ENCODE data around the gene CDC25A.
"Not testable (repeated sequence)": the region's sequence is repeated elsewhere in the genome, so short reads cannot be mapped to it uniquely, and the experiment has no call there.

The CDC25A gene

DNA sequence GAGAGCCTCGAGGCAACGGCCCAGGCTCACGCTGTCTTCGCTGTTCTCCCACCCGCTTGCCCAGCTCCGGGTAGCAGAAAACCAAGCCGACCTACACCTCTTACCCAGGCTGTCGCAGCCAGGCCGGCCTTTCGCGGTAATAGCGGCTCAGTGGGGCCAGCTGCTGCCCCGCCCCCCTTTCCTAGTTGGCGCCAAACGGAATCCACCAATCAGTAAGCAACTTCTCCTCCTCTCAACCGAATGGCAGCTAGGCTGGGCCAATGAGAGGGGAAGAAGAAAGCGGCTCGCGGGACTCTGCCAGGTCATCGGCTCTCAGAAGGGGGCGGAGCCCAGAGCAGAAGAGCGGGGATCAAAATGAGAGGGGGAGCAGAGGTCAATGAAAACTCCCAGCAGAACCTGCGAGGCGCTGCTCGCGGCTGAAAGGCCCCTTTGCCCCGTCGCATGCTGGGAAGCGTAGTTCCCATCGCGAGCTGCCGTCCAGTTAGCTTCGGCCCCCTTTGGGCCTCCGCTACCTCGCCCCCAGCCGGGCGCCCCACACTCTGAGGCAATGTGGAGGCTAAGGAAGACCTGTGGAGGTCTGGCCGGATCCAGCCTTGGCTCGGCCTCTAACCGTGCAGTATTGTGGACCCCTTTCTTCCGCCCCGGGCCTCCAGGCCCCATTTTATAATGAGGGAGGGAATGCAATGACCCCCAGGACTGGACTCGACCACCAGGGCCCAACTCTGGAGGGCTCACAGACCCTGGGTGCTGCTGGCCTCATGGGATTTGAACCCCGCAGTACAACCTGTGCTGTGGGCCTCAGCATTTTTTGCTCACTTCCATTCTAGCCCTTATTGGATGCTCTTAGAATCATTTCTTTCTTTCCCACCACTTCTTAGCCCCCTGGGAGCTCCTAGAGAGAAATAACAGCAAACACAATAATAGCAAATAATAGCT lies at the start of gene CDC25A:
CDC25A (minus strand) TSS at position 152 of the 936 bp plus-strand sequence. CDS start 470 bp downstream, outside the sequence.
- DNase-seq (ENCODE audit: low spot score), result peak; percentile 91

GRCh38 chr3:48236531-48236930 lies 48.3 kb upstream of the CDC25A start:
- no peak for DNase-seq (ENCODE audit: low spot score)

DNA sequence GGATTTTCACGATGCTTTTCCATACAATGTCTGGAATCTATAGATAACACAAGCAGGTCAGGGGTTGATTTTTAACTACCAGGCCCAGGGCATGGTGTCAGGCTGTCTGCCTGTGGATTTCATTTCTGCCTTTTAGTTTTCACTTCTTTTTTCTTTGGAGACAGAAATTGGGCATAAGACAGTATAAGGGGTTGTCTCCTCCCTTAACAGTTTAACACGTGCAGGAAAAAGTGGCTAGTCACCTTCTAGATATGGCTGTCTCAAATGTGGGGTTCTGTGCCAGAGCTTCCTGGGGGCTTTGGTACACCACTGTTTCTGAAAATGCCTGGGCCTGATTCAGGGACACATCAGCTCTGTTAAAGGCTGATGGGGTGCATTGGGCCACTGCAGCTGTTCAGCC lies 45.3 kb upstream of the CDC25A start:
- DNase-seq (ENCODE audit: low spot score), result no peak

DNA sequence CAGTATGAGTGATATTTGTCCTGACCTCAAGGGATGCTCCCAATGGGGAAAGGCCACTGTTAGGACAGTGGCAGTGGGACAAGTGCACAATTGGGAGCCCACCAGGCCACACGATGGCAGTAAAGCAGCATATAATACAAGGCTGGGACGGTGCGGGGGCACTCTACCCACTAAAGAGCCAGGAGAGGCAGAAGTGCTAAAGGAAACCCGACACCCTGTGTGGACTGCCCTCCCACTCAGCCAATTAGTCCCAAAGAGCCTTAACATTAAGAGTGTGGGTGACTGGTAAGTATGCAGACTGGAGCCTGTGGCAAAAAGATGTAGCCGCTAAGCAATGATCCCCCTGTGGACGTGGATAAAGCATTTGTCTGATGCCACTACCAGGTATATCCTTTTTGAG lies 44.5 kb upstream of the CDC25A start:
- DNase-seq (ENCODE audit: low spot score), result peak; percentile 23

DNA sequence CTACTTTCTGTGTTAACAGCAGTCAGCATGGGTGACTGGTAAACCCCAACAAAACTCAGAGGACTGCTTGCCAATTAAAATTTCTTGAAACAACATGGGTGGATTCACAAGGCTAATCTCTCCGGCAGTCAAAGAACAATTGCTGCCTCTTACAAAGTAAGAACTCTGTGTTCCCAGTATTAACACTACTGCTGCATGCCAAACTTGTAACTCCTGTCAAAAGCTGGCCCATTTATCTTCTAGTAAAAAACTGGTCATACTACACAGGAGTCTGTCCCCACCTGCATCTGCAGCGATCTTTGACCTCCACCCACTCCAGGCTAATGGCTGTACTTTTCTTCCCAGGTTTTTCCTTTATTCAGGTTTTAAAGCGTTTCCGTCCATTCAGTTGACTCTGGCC lies 44.0 kb upstream of the CDC25A start:
- no peak for DNase-seq (ENCODE audit: low spot score)

DNA sequence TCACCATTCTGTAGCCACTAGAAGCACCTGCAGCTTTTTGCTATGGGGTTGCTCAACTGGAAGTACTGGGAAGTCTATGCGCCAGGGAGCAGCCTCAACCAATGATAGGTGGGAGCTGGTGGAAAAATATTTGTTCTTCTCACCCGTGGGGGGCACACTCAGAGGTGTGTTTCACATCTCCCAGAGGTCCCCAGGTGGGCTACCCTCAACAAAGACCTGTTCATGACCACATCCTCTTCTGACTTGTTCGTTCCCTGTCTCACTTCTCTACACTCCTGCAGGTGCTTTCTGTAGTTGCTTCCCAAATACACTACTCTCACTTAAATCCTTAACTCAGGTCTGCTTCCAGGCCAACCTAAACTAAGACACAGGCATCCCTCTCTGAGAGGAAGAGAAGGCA lies 38.7 kb upstream of the CDC25A start:
- DNase-seq (ENCODE audit: low spot score), result no peak

GRCh38 chr3:48225587-48225986 lies 37.4 kb upstream of the CDC25A start:
- no peak for DNase-seq (ENCODE audit: low spot score)

- no peak for DNase-seq (ENCODE audit: low spot score)
Observed at GRCh38 chr3:48222616-48223513, 34.6 kb upstream of the CDC25A start, which contains the start of gene CAMP. Gene CAMP (plus strand): TSS chr3:48223495. CDS start chr3:48223512, 17 bp downstream.

- DNase-seq (ENCODE audit: low spot score), result no peak
Observed at GRCh38 chr3:48220746-48221145, 32.5 kb upstream of the CDC25A start.

DNA sequence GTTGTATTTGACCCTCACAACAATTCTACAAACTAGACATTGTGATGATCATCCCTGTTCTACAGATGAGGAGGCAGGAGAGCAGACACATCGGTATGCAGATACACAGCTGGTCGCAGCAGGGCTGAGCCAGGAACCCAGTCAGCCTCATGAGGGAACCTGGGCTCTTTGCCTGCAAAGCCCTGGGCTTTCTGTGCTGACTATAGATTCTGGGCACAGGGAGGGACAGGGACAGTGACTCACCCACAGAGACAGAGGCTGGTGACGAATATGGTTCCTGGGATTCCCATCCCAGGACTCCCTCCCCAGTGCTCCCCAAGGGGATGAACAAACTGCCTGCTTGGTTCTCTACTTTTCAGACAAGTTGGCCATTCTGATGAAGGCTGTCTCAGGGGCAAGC lies 31.3 kb upstream of the CDC25A start:
- no peak for DNase-seq (ENCODE audit: low spot score)

DNA sequence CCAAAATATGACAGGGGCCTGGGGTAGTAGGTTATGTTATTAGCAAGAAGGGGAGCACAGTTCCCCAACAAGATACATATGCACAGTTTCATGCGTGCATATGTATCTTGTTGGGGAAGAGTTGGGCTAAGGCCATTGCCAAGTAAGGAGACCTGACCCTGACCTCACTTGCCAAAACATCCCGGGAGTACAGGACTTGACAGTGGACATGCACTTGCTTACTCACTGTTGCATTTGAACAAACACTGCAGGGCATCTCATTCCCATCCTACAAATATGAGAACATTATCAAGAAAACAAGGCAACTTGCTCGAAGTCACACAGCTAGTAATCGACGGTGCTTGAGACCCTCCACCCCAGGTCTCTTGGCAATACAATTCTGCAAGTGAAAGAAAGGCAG lies 30.3 kb upstream of the CDC25A start:
- no peak for DNase-seq (ENCODE audit: low spot score)

- no peak for DNase-seq (ENCODE audit: low spot score)
Observed at GRCh38 chr3:48217449-48217848, 29.2 kb upstream of the CDC25A start.

- no peak for DNase-seq (ENCODE audit: low spot score)
Observed at GRCh38 chr3:48215876-48216275, 27.7 kb upstream of the CDC25A start.

GRCh38 chr3:48215466-48215865 lies 27.2 kb upstream of the CDC25A start:
- no peak for DNase-seq (ENCODE audit: low spot score)

DNA sequence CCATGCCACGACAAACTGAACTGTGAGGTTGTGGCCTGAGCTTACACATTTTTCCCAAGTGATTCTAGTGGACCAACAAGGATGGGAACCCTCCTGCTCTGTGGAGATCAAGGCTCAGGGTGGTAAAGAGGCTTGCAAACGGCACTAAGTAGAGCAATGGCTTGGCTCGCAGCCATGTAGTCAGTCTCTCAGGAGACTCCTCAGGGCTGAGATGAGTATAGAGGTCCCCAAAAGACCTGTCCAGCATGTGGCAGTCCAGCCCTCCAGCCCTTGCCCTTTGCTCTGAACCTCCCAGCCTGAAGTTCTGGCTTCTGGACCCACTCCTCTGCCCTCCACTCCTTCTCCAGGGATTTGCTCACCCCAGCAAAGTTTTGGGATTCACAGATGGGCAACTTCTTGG lies 26.8 kb upstream of the CDC25A start:
- no peak for DNase-seq (ENCODE audit: low spot score)

DNA sequence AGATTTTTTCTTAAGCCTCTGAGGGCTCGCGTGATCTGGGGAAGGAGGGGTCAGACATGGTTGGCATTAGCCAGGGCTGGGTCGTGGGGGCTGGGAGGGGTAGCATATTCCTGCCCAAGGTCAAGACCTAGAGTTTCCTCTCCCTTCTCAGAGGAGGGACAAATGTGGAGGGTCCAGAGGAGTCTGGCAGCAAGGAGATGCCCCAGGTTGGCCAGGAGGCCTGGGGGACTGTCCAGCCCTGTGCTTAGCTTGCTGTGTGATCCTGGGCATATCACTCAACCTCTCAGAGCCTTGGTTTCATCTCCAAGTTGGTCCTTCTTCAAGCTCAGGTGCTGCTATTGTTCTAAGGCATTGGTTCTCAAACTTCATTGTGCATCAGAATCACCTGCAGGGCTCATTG lies 26.0 kb upstream of the CDC25A start:
- DNase-seq (ENCODE audit: low spot score), result no peak

GRCh38 chr3:48211776-48212175 lies 23.6 kb upstream of the CDC25A start:
- DNase-seq (ENCODE audit: low spot score), result not testable (repeated sequence)

- DNase-seq (ENCODE audit: low spot score), result not testable (repeated sequence)
Observed at GRCh38 chr3:48210534-48210933, 22.3 kb upstream of the CDC25A start.

DNA sequence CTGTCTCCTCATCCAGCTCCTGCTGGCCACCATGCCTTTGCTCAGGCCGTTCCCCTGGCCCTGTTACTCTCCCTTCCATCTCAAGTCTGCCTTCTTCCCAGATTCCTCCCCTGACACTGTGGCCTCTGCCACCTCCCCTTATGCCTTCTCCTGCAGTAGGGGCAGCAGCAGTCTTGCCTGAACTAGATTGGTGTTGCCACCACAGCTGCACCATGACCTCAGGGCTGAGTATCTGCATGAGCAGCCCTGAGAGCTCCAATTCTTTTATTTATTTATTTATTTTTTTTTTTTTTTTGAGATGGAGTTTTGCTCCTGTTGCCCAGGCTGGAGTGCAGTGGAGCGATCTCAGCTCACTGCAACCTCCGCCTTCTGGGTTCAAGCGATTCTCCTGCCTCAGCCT lies 21.2 kb upstream of the CDC25A start:
- no peak for DNase-seq (ENCODE audit: low spot score)

- DNase-seq (ENCODE audit: low spot score), result peak; percentile 67
Observed at GRCh38 chr3:48208076-48208475, 19.9 kb upstream of the CDC25A start.

GRCh38 chr3:48202632-48203031 lies 14.4 kb upstream of the CDC25A start:
- DNase-seq (ENCODE audit: low spot score), result no peak

DNA sequence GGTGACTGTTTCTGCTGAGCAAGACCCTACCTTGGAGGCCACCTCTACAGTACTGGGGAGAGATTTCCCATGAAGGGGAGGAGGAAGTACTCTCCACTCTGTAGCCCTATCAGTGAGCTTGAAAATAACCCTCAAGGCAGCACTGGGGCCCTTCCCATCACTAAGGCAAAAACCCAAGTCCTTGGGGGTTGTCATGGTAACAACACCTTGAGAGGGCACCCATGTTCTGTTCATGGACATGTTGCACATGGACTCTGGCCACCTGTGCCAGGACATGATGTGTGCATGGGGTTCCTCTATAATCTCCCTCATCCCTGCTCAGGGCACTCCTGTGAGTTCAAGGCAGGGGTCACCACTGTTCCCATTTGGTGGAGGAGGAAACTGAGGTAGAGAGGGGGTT lies 10.9 kb upstream of the CDC25A start:
- DNase-seq (ENCODE audit: low spot score), result no peak

DNA sequence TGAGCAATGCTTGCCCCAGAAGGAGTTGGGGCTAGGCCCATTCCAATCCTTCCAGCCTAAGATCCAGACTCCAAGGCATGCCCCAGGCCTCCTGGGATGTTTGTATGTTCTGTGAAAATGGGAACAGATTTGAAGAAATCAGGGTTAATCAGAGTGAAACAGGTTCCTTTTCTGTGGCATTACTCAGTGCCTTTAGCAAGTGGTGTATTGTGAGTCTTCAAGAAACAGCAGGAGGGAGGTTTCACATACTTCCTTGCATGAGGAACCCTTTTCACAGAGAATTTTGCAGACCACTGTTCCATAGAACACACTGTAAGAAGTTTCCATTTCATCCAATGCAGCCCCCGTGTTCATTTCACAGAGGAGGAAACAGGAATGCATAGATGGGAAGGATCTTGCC lies 8.4 kb upstream of the CDC25A start:
- no peak for DNase-seq (ENCODE audit: low spot score)

Measured in hematopoietic multipotent progenitor cell treated with erythropoietin and hydrocortisone succinate and interleukin-3 and kit ligand, for 17 days (in vitro differentiated cells).